Keratinocyte (primary cell): Measurements from ENCODE around the gene PID1. TPM values are rescaled to one million over a fixed set of nuclear protein-coding genes. Genes with fewer than 3 reads are reported as not detected.

Source experiments
- DNase-seq: peaks from one replicate; pipeline ENCODE4 v3.0.0-alpha.2; 2011; ENCODE audit warnings: low read depth, missing footprints, low spot score
- FAIRE-seq: peaks from 2 replicates; lab custom pipeline; 2011; peaks lifted over from hg19 to GRCh38; lab: Jason Lieb, UNC
- H2AFZ ChIP-seq: 2 replicates; pipeline ENCODE4 v1.6.0; 2012; ENCODE audit warnings: low read length, control low read depth, inconsistent platforms; ENCODE audit not compliant: control insufficient read depth
- H3K27ac ChIP-seq: 2 replicates; pipeline ENCODE4 v1.5.1; 2011; ENCODE audit warnings: low read length; ENCODE audit not compliant: control insufficient read depth, insufficient read depth
- H3K27me3 ChIP-seq: 3 replicates; pipeline ENCODE4 v1.6.0; 2011; ENCODE audit warnings: low read length; ENCODE audit not compliant: control insufficient read depth, insufficient read depth; ENCODE audit errors: extremely low read depth
- H3K36me3 ChIP-seq, 2 experiments: 2 replicates in 1 of 2; 3 replicates in 1 of 2; pipeline ENCODE4 v1.5.1; 2011; ENCODE audit warnings: low read length in 2 of 2, mild to moderate bottlenecking in 1 of 2; ENCODE audit not compliant: control insufficient read depth in 2 of 2, insufficient read depth in 2 of 2; ENCODE audit errors: extremely low read depth in 1 of 2
- H3K4me1 ChIP-seq: 3 replicates; pipeline ENCODE4 v1.5.1; 2011; ENCODE audit warnings: low read length; ENCODE audit not compliant: control insufficient read depth, insufficient read depth; ENCODE audit errors: extremely low read depth
- H3K4me2 ChIP-seq: 3 replicates; pipeline ENCODE4 v1.6.0; 2011; ENCODE audit warnings: low read depth, low read length; ENCODE audit not compliant: control insufficient read depth, insufficient read depth; ENCODE audit errors: extremely low read depth
- H3K4me3 ChIP-seq, 3 experiments: fragments of 200-600 bp in 1 of 3; sonication (generic) in 1 of 3; 2 replicates in 2 of 3; 3 replicates in 1 of 3; pipeline ENCODE4 v1.5.1; 2011 to 2016; ENCODE audit warnings: low read length in 3 of 3, mild to moderate bottlenecking in 3 of 3, control low read depth in 2 of 3, inconsistent platforms in 1 of 3, low read depth in 1 of 3, mixed read lengths in 1 of 3, mixed run types in 1 of 3, moderate library complexity in 1 of 3; ENCODE audit not compliant: control insufficient read depth in 2 of 3, insufficient read depth in 2 of 3; ENCODE audit errors: extremely low read depth in 1 of 3
- H3K79me2 ChIP-seq: 2 replicates; pipeline ENCODE4 v1.6.0; 2012; ENCODE audit warnings: low read length; ENCODE audit not compliant: control insufficient read depth, insufficient read depth
- H3K9ac ChIP-seq: 3 replicates; pipeline ENCODE4 v1.6.0; 2011; ENCODE audit warnings: low read length; ENCODE audit not compliant: control insufficient read depth, insufficient read depth; ENCODE audit errors: extremely low read depth
- H3K9me1 ChIP-seq: 3 replicates; pipeline ENCODE4 v1.6.0; 2011; ENCODE audit warnings: low read length; ENCODE audit not compliant: control insufficient read depth, insufficient read depth; ENCODE audit errors: extremely low read depth
- H3K9me3 ChIP-seq: 2 replicates; pipeline ENCODE4 v1.5.1; 2012; ENCODE audit warnings: low read depth, low read length; ENCODE audit not compliant: control insufficient read depth
- H4K20me1 ChIP-seq: 3 replicates; pipeline ENCODE4 v1.6.0; 2011; ENCODE audit warnings: low read length; ENCODE audit not compliant: control insufficient read depth, insufficient read depth; ENCODE audit errors: extremely low read depth
- EZH2 ChIP-seq: IDR thresholded peaks from one replicate; pipeline ENCODE4 v1.6.1; 2012; ENCODE audit warnings: inconsistent platforms, mild to moderate bottlenecking, low read length, moderate library complexity
- dilution Hi-C: fragments of 300-500 bp; cut with MboI; formaldehyde crosslinking; loops from one replicate; pipeline ENCODE4 v1.7.0; 2020; ENCODE audit warnings: low sequenced_read_pairs; ENCODE audit not compliant: extremely low pct_ligation_motif_present
- polyA plus RNA-seq, 5 experiments: library from polyadenylated mRNA; depleted of rRNA in 3 of 5; stranded (reverse) in 3 of 5; stranded (forward) in 1 of 5; unstranded in 1 of 5; fragments of >200 nt; gene quantifications; 1 replicate in 1 of 5; 2 replicates in 3 of 5; 3 replicates in 1 of 5; pipeline versions ENCODE4 v1.2.1 to v1.2.3, GENCODE V29; 2011 to 2012; ENCODE audit warnings: missing spikeins in 2 of 5, low read depth in 1 of 5, low replicate concordance in 1 of 5
- TF ChIP-seq, protein P1 (sequence below), 3 experiments: IDR thresholded peaks in 1 of 3; conservative IDR thresholded peaks in 1 of 3; optimal IDR thresholded peaks in 1 of 3; 2 replicates in 2 of 3; 3 replicates in 1 of 3; pipeline versions ENCODE3 to v1.5.1; 2011; ENCODE audit warnings: low read length in 3 of 3, mild to moderate bottlenecking in 3 of 3, moderate library complexity in 2 of 3, control low read depth in 1 of 3, inconsistent platforms in 1 of 3; ENCODE audit not compliant: insufficient read depth in 2 of 3; ENCODE audit errors: extremely low read depth in 1 of 3

Gene PID1
- polyA plus RNA-seq, 1 donor (not counting 4 experiments of a cell fraction or from before 2014, with no cell fraction given): 5.4 TPM

DNA sequence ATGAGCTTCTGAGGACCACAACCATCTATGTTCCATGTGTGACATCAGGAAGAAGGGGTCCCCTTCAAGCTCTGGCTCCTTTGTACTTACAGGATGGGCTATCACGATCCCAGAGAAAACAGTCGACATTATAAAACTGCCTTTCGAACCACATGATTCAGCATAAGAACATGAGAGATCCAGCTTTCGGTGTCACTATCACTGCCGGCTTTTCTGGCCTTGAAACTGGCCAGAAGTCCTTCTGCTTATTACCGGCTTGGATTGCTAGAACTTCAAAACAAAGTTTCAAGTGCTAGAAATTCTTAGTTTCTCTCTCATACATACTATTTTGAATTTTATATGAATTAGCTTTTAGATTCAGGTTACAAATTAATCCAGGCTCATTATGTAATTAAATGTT, 138.9 kb downstream of the PID1 start:
- no peak overlapping the region for H3K4me3 ChIP-seq
- no peak overlapping the region for H2AFZ ChIP-seq
- no peaks in the 10 kb centered on the region for H3K36me3 ChIP-seq
- TF ChIP-seq EZH2: no peak
- TF ChIP-seq, protein P1, sequence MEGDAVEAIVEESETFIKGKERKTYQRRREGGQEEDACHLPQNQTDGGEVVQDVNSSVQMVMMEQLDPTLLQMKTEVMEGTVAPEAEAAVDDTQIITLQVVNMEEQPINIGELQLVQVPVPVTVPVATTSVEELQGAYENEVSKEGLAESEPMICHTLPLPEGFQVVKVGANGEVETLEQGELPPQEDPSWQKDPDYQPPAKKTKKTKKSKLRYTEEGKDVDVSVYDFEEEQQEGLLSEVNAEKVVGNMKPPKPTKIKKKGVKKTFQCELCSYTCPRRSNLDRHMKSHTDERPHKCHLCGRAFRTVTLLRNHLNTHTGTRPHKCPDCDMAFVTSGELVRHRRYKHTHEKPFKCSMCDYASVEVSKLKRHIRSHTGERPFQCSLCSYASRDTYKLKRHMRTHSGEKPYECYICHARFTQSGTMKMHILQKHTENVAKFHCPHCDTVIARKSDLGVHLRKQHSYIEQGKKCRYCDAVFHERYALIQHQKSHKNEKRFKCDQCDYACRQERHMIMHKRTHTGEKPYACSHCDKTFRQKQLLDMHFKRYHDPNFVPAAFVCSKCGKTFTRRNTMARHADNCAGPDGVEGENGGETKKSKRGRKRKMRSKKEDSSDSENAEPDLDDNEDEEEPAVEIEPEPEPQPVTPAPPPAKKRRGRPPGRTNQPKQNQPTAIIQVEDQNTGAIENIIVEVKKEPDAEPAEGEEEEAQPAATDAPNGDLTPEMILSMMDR (optimal IDR thresholded peaks at IDR 0.05 in 1 of 3, IDR thresholded peaks at IDR 0.05 in 1 of 3, conservative IDR thresholded peaks at IDR 0.05 in 1 of 3; ENCODE audit: extremely low read depth in 1 of 3, insufficient read depth in 2 of 3, low read length in 3 of 3): no peak
- FAIRE-seq (no peak), DNase-seq (no peak)
- no peak overlapping the region for H3K9ac ChIP-seq
- H3K27ac ChIP-seq: no peak overlapping the region
- dilution Hi-C loops: no loop called here
- H3K79me2 ChIP-seq: no peaks in the 10 kb centered on the region
- no peak overlapping the region for H3K4me2 ChIP-seq
- H3K9me1 ChIP-seq: no peaks in the 10 kb centered on the region
- H3K27me3 ChIP-seq: no peaks in the 10 kb centered on the region
- no peaks in the 10 kb centered on the region for H3K9me3 ChIP-seq
- peaks cover 4% of the 10 kb centered on the region for H3K4me1 ChIP-seq
- no peaks in the 10 kb centered on the region for H4K20me1 ChIP-seq

DNA sequence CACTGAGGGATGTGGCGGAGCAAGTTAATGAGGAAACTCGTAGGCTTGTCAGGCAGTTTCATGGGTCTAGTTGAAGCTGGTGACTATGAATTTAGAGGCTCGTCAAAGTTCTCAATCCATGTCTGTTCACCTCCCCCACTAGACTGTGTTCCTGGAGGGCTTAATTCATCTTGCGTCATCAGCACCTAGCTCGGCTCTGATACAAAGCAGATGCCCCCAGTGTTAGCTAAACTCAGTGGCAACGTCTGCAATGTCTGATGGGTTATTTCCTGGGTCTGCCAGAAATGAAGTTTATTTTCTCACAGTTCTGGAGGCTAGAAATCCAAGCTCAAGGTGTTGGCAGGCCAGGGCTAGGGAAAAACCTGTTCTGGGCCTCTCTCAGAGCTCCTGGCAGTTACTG, 140.6 kb downstream of the PID1 start:
- DNase-seq (no peak), FAIRE-seq (no peak)
- Histone ChIP-seq H3K27me3 (no peaks in the 10 kb centered on the region), H3K36me3 (no peaks in the 10 kb centered on the region), H4K20me1 (no peaks in the 10 kb centered on the region), H3K9me3 (no peaks in the 10 kb centered on the region), H3K9ac (no peak overlapping the region), H2AFZ (no peak overlapping the region), H3K4me1 (peaks cover 4% of the 10 kb centered on the region), H3K79me2 (no peaks in the 10 kb centered on the region), H3K27ac (no peak overlapping the region), H3K9me1 (no peaks in the 10 kb centered on the region), H3K4me3 (no peak overlapping the region), H3K4me2 (no peak overlapping the region)
- TF ChIP-seq, protein P1 (optimal IDR thresholded peaks at IDR 0.05 in 1 of 3, IDR thresholded peaks at IDR 0.05 in 1 of 3, conservative IDR thresholded peaks at IDR 0.05 in 1 of 3; ENCODE audit: extremely low read depth in 1 of 3, insufficient read depth in 2 of 3, low read length in 3 of 3): no peak
- dilution Hi-C loops: no loop called here
